ENCODE measurements around the gene LRP5.
"Not testable (repeated sequence)": the region's sequence is repeated elsewhere in the genome, so short reads cannot be mapped to it uniquely, and the experiment has no call there.

LRP5 gene

GRCh38 chr11:68340003-68340767, 27.8 kb downstream of the LRP5 start:
- DNase-seq (ENCODE audit: low read depth), result no peak
- no peak overlapping the region for H3K4me3 ChIP-seq (ENCODE audit: low read depth, low read length)
- TF ChIP-seq MYC (IDR thresholded peaks at IDR 0.05; ENCODE audit: low read depth, low read length) (no peak), CTCF (IDR thresholded peaks at IDR 0.05; ENCODE audit: low read depth, low read length) (no peak), MAX (IDR thresholded peaks at IDR 0.05; ENCODE audit: low read depth, low read length) (no peak), POLR2A (IDR thresholded peaks at IDR 0.05; ENCODE audit: extremely low read depth, insufficient read length) (no peak)

GRCh38 chr11:68340784-68341556, 28.6 kb downstream of the LRP5 start:
- no peak overlapping the region for H3K4me3 ChIP-seq (ENCODE audit: low read depth, low read length)
- DNase-seq (ENCODE audit: low read depth), result no peak
- TF ChIP-seq POLR2A (IDR thresholded peaks at IDR 0.05; ENCODE audit: extremely low read depth, insufficient read length), result no peak
- no peak for TF ChIP-seq MAX (IDR thresholded peaks at IDR 0.05; ENCODE audit: low read depth, low read length)
- TF ChIP-seq MYC (IDR thresholded peaks at IDR 0.05; ENCODE audit: low read depth, low read length), result no peak
- no peak for TF ChIP-seq CTCF (IDR thresholded peaks at IDR 0.05; ENCODE audit: low read depth, low read length)

GRCh38 chr11:68341557-68342458, 29.4 kb downstream of the LRP5 start:
- no peak for DNase-seq (ENCODE audit: low read depth)
- no peak for TF ChIP-seq MAX (IDR thresholded peaks at IDR 0.05; ENCODE audit: low read depth, low read length)
- TF ChIP-seq CTCF (IDR thresholded peaks at IDR 0.05; ENCODE audit: low read depth, low read length), result no peak
- no peak for TF ChIP-seq MYC (IDR thresholded peaks at IDR 0.05; ENCODE audit: low read depth, low read length)
- no peak for TF ChIP-seq POLR2A (IDR thresholded peaks at IDR 0.05; ENCODE audit: extremely low read depth, insufficient read length)
- H3K4me3 ChIP-seq (ENCODE audit: low read depth, low read length), result no peak overlapping the region

GRCh38 chr11:68342459-68343158, 30.2 kb downstream of the LRP5 start:
- no peak overlapping the region for H3K4me3 ChIP-seq (ENCODE audit: low read depth, low read length)
- TF ChIP-seq MAX (IDR thresholded peaks at IDR 0.05; ENCODE audit: low read depth, low read length) (no peak), CTCF (IDR thresholded peaks at IDR 0.05; ENCODE audit: low read depth, low read length) (no peak), POLR2A (IDR thresholded peaks at IDR 0.05; ENCODE audit: extremely low read depth, insufficient read length) (no peak), MYC (IDR thresholded peaks at IDR 0.05; ENCODE audit: low read depth, low read length) (no peak)
- no peak for DNase-seq (ENCODE audit: low read depth)

GRCh38 chr11:68343761-68344256, 31.4 kb downstream of the LRP5 start:
- TF ChIP-seq CTCF (IDR thresholded peaks at IDR 0.05; ENCODE audit: low read depth, low read length) (no peak), MAX (IDR thresholded peaks at IDR 0.05; ENCODE audit: low read depth, low read length) (no peak), MYC (IDR thresholded peaks at IDR 0.05; ENCODE audit: low read depth, low read length) (no peak), POLR2A (IDR thresholded peaks at IDR 0.05; ENCODE audit: extremely low read depth, insufficient read length) (no peak)
- H3K4me3 ChIP-seq (ENCODE audit: low read depth, low read length), result no peak overlapping the region
- DNase-seq (ENCODE audit: low read depth), result no peak

GRCh38 chr11:68344821-68345220, 32.4 kb downstream of the LRP5 start:
- not testable (repeated sequence) for DNase-seq (ENCODE audit: low read depth); H3K4me3 ChIP-seq (ENCODE audit: low read depth, low read length)
